ENCODE measurements around the gene C4orf51. TPM values are rescaled to one million over a fixed set of nuclear protein-coding genes. Genes with fewer than 3 reads are reported as not detected.

Gene C4orf51
- polyA plus RNA-seq, 1 of the 3 experiments (the other 2 are of a cell fraction), result not detected

DNA sequence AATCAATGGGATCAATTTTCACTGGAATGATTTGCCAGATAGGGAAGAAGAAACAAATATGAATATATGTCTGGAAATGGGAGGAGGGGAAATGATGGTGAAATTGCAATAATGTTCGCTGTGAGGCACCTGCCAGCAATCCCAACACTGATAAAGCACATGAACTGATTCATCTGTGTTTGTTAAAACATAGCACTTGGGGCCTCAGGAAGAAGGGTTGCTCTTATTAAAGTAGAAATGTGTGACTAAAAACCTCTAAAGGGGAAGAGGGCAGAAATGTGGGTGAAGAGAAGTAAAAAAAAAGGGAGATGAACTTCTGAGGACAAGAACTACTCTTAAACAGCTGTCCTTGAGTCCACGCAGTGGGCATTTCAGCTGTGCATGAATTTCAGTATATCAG, 101.4 kb downstream of the C4orf51 start:
- no peak for DNase-seq
- Histone ChIP-seq H3K9me3 (no peaks in the 10 kb centered on the region), H3F3A (replicated peaks; ENCODE audit: insufficient read depth) (peaks cover 3% of the 10 kb centered on the region), H3K4me3 (ENCODE audit: low read depth in 2 of 2, low read length in 1 of 2) (no peak overlapping the region), H3K79me2 (ENCODE audit: insufficient read depth) (no peaks in the 10 kb centered on the region), H3K9me2 (no peaks in the 10 kb centered on the region), H3K27ac (ENCODE audit: low read depth in 2 of 2, low read length in 1 of 2) (no peak overlapping the region; a peak in 1 of 4 replicates), H3K36me3 (replicated peaks in 1 of 2; ENCODE audit: control insufficient read depth in 1 of 2, insufficient read depth in 2 of 2, low read length in 1 of 2) (peaks cover 19 to 29% of the 10 kb centered on the region in 2 experiments), H3K4me2 (no peak overlapping the region), H3K27me3 (ENCODE audit: insufficient read depth) (no peaks in the 10 kb centered on the region), H3K4me1 (ENCODE audit: control insufficient read depth in 1 of 2, insufficient read depth in 2 of 2, low read depth in 1 of 2, low read length in 1 of 2) (no peaks in the 10 kb centered on the region), H4K20me1 (ENCODE audit: insufficient read depth) (no peaks in the 10 kb centered on the region), H2AFZ (ENCODE audit: low read depth) (no peak overlapping the region), H3K9ac (no peak overlapping the region)
- CTCF ChIA-PET, result no interaction called here
- POLR2A ChIA-PET, result no interaction called here
- WGBS (ENCODE audit: low lambda C conversion rate), result 92% methylated on average over 2 of the region's 2 CpGs
- TF ChIP-seq, protein P1, sequence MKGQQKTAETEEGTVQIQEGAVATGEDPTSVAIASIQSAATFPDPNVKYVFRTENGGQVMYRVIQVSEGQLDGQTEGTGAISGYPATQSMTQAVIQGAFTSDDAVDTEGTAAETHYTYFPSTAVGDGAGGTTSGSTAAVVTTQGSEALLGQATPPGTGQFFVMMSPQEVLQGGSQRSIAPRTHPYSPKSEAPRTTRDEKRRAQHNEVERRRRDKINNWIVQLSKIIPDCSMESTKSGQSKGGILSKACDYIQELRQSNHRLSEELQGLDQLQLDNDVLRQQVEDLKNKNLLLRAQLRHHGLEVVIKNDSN (IDR thresholded peaks at IDR 0.05; ENCODE audit: borderline replicate concordance, low read depth), result no peak
- TF ChIP-seq TEAD4 (IDR thresholded peaks at IDR 0.05; ENCODE audit: borderline replicate concordance, insufficient read depth) (no peak), POLR2AphosphoS5 (IDR thresholded peaks at IDR 0.05; ENCODE audit: low read depth, low read length) (no peak), FOXJ3 (CRISPR knock-in tag; IDR thresholded peaks at IDR 0.05) (no peak), EZH2phosphoT487 (IDR thresholded peaks at IDR 0.05; ENCODE audit: borderline replicate concordance, low read depth) (no peak), SMC3 (IDR thresholded peaks at IDR 0.05; ENCODE audit: low read depth, low read length) (no peak), MXI1 (IDR thresholded peaks at IDR 0.05; ENCODE audit: low read depth, low read length) (no peak), RCOR1 (IDR thresholded peaks at IDR 0.05; ENCODE audit: low read length) (no peak), YY1 (IDR thresholded peaks at IDR 0.05; ENCODE audit: low read depth) (no peak), RXRA (IDR thresholded peaks at IDR 0.05; ENCODE audit: borderline replicate concordance, low read depth) (no peak), FOSL2 (IDR thresholded peaks at IDR 0.05; ENCODE audit: borderline replicate concordance, low read depth) (no peak)
- TF ChIP-seq, protein P2, sequence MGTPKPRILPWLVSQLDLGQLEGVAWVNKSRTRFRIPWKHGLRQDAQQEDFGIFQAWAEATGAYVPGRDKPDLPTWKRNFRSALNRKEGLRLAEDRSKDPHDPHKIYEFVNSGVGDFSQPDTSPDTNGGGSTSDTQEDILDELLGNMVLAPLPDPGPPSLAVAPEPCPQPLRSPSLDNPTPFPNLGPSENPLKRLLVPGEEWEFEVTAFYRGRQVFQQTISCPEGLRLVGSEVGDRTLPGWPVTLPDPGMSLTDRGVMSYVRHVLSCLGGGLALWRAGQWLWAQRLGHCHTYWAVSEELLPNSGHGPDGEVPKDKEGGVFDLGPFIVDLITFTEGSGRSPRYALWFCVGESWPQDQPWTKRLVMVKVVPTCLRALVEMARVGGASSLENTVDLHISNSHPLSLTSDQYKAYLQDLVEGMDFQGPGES (IDR thresholded peaks at IDR 0.05; ENCODE audit: low read depth, low read length), result no peak
- TF ChIP-seq, protein P3, sequence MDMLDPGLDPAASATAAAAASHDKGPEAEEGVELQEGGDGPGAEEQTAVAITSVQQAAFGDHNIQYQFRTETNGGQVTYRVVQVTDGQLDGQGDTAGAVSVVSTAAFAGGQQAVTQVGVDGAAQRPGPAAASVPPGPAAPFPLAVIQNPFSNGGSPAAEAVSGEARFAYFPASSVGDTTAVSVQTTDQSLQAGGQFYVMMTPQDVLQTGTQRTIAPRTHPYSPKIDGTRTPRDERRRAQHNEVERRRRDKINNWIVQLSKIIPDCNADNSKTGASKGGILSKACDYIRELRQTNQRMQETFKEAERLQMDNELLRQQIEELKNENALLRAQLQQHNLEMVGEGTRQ (IDR thresholded peaks at IDR 0.05; ENCODE audit: borderline replicate concordance, low read depth, low read length), result no peak
- TF ChIP-seq, protein P4, sequence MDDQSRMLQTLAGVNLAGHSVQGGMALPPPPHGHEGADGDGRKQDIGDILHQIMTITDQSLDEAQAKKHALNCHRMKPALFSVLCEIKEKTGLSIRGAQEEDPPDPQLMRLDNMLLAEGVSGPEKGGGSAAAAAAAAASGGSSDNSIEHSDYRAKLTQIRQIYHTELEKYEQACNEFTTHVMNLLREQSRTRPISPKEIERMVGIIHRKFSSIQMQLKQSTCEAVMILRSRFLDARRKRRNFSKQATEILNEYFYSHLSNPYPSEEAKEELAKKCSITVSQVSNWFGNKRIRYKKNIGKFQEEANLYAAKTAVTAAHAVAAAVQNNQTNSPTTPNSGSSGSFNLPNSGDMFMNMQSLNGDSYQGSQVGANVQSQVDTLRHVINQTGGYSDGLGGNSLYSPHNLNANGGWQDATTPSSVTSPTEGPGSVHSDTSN (IDR thresholded peaks at IDR 0.05), result no peak

Other genes with a start within 250 kb of the C4orf51 start
- gene SMAD1, start 198.3 kb upstream of the C4orf51 start, polyA plus RNA-seq (2012; rRNA removed), result 46.0 and 58.2 TPM in 2 replicates
- gene MMAA, start 60.8 kb upstream of the C4orf51 start, polyA plus RNA-seq (2012; rRNA removed), result 2.2 and 3.2 TPM in 2 replicates